ENCODE measurements around the gene NONO. TPM values are rescaled to one million over a fixed set of nuclear protein-coding genes. Genes with fewer than 3 reads are reported as not detected.
"Not testable (repeated sequence)": the region's sequence is repeated elsewhere in the genome, so short reads cannot be mapped to it uniquely, and the experiment has no call there.

The NONO gene
- total RNA-seq, 1 experiment from 2014 or later: 576 TPM

GRCh38 chrX:71321731-71322130 lies 38.3 kb downstream of the NONO start:
- no peak overlapping the region for H3K27ac Mint-ChIP-seq (ENCODE audit: unreplicated experiment)
- no peaks in the 10 kb centered on the region for H3K9me3 Mint-ChIP-seq (ENCODE audit: low read depth, unreplicated experiment)
- BruUV-seq (replicated peaks): no TSS peak
- CTCF ChIA-PET: no interaction called here
- intact Hi-C loops (cut with micrococcal nuclease; ENCODE audit: unreplicated experiment): no loop called here
- no peaks in the 10 kb centered on the region for H3K4me1 Mint-ChIP-seq (ENCODE audit: low read depth, unreplicated experiment)
- TF ChIP-seq CTCF (IDR thresholded peaks at IDR 0.05; ENCODE audit: unreplicated experiment): no peak
- peaks cover 6% of the 10 kb centered on the region for H3K36me3 Mint-ChIP-seq (ENCODE audit: insufficient read depth, unreplicated experiment)
- no peaks in the 10 kb centered on the region for H3K27me3 Mint-ChIP-seq (ENCODE audit: unreplicated experiment)
- no peak overlapping the region for H3K4me3 Mint-ChIP-seq (ENCODE audit: low read depth, unreplicated experiment)
- no peak for DNase-seq

- H3K4me1 Mint-ChIP-seq (ENCODE audit: low read depth, unreplicated experiment); BruUV-seq (replicated peaks); DNase-seq; intact Hi-C loops (cut with micrococcal nuclease; ENCODE audit: unreplicated experiment); H3K9me3 Mint-ChIP-seq (ENCODE audit: low read depth, unreplicated experiment); H3K36me3 Mint-ChIP-seq (ENCODE audit: insufficient read depth, unreplicated experiment); H3K27me3 Mint-ChIP-seq (ENCODE audit: unreplicated experiment); H3K4me3 Mint-ChIP-seq (ENCODE audit: low read depth, unreplicated experiment); H3K27ac Mint-ChIP-seq (ENCODE audit: unreplicated experiment): not testable (repeated sequence)
- CTCF ChIA-PET: interaction anchor here (0.7 kb wide), 1 partner anchor 29 kb away, joined by 3 read pairs; no protein-coding TSS in a partner anchor
These were observed 41.0 kb downstream of the NONO start for GRCh38 chrX:71324452-71324851.

GRCh38 chrX:71326394-71326793 lies 43.0 kb downstream of the NONO start:
- no peak overlapping the region for H3K27ac Mint-ChIP-seq (ENCODE audit: unreplicated experiment)
- no peak overlapping the region for H3K4me3 Mint-ChIP-seq (ENCODE audit: low read depth, unreplicated experiment)
- intact Hi-C loops (cut with micrococcal nuclease; ENCODE audit: unreplicated experiment): no loop called here
- no peaks in the 10 kb centered on the region for H3K4me1 Mint-ChIP-seq (ENCODE audit: low read depth, unreplicated experiment)
- H3K36me3 Mint-ChIP-seq (ENCODE audit: insufficient read depth, unreplicated experiment): peaks cover 6% of the 10 kb centered on the region
- TF ChIP-seq CTCF (IDR thresholded peaks at IDR 0.05; ENCODE audit: unreplicated experiment): no peak
- CTCF ChIA-PET: no interaction called here
- DNase-seq: no peak
- no peaks in the 10 kb centered on the region for H3K27me3 Mint-ChIP-seq (ENCODE audit: unreplicated experiment)
- H3K9me3 Mint-ChIP-seq (ENCODE audit: low read depth, unreplicated experiment): no peaks in the 10 kb centered on the region
- BruUV-seq (replicated peaks): no TSS peak

GRCh38 chrX:71349151-71349665 lies 65.8 kb downstream of the NONO start:
- H3K4me1 Mint-ChIP-seq (ENCODE audit: low read depth, unreplicated experiment); H3K4me3 Mint-ChIP-seq (ENCODE audit: low read depth, unreplicated experiment); H3K27me3 Mint-ChIP-seq (ENCODE audit: unreplicated experiment); H3K9me3 Mint-ChIP-seq (ENCODE audit: low read depth, unreplicated experiment); BruUV-seq (replicated peaks); CTCF ChIA-PET; H3K36me3 Mint-ChIP-seq (ENCODE audit: insufficient read depth, unreplicated experiment); intact Hi-C loops (cut with micrococcal nuclease; ENCODE audit: unreplicated experiment); H3K27ac Mint-ChIP-seq (ENCODE audit: unreplicated experiment); DNase-seq: not testable (repeated sequence)

GRCh38 chrX:71349867-71350266 lies 66.4 kb downstream of the NONO start:
- H3K36me3 Mint-ChIP-seq (ENCODE audit: insufficient read depth, unreplicated experiment); H3K27ac Mint-ChIP-seq (ENCODE audit: unreplicated experiment); H3K4me1 Mint-ChIP-seq (ENCODE audit: low read depth, unreplicated experiment); H3K9me3 Mint-ChIP-seq (ENCODE audit: low read depth, unreplicated experiment); intact Hi-C loops (cut with micrococcal nuclease; ENCODE audit: unreplicated experiment); DNase-seq; H3K4me3 Mint-ChIP-seq (ENCODE audit: low read depth, unreplicated experiment); CTCF ChIA-PET; H3K27me3 Mint-ChIP-seq (ENCODE audit: unreplicated experiment); BruUV-seq (replicated peaks): not testable (repeated sequence)

Other genes with a start within 250 kb of the NONO start
- 82.7 and 82.8 TPM in 2 replicates for gene SNX12, start 215.3 kb upstream of the NONO start, total RNA-seq (2022)
- 7.8 and 9.8 TPM in 2 replicates for gene FOXO4, start 187.8 kb upstream of the NONO start, total RNA-seq (2022)
- not detected in 2 replicates for gene CXorf65, start 176.9 kb upstream of the NONO start, total RNA-seq (2022)
- gene IL2RG, start 172.1 kb upstream of the NONO start, total RNA-seq (2022): 0.57 and 3.6 TPM in 2 replicates
- 53.3 and 56.2 TPM in 2 replicates for gene MED12, start 165.0 kb upstream of the NONO start, total RNA-seq (2022)
- 2.1 and 2.3 TPM in 2 replicates for gene NLGN3, start 138.8 kb upstream of the NONO start, total RNA-seq (2022)
- gene GJB1, start 60.4 kb upstream of the NONO start, total RNA-seq (2022): 80.4 and 96.9 TPM in 2 replicates
- gene ZMYM3, start 29.5 kb upstream of the NONO start, total RNA-seq (2022): 42.9 and 45.7 TPM in 2 replicates
- 7.1 and 8.1 TPM in 2 replicates for gene ITGB1BP2, start 18.1 kb downstream of the NONO start, total RNA-seq (2022)
- 50.3 and 54.9 TPM in 2 replicates for gene TAF1, start 82.7 kb downstream of the NONO start, total RNA-seq (2022)
- 162 and 191 TPM in 2 replicates for gene OGT, start 249.5 kb downstream of the NONO start, total RNA-seq (2022)